IPS-18a (cell line): Measurements from ENCODE around the gene RELL1.

ENCODE experiments used
- H3K27ac ChIP-seq: one replicate; pipeline ENCODE4 v1.5.1; 2013; ENCODE audit warnings: low read length
- H3K27me3 ChIP-seq: one replicate; pipeline ENCODE4 v1.6.1; 2013; ENCODE audit warnings: mild to moderate bottlenecking, low read length; ENCODE audit not compliant: control insufficient read depth, insufficient read depth
- H3K36me3 ChIP-seq: one replicate; pipeline ENCODE4 v1.6.1; 2013; ENCODE audit warnings: low read depth, low read length; ENCODE audit not compliant: control insufficient read depth
- H3K4me1 ChIP-seq: one replicate; pipeline ENCODE4 v1.6.1; 2013; ENCODE audit warnings: low read depth, low read length; ENCODE audit not compliant: control insufficient read depth
- H3K4me3 ChIP-seq: one replicate; pipeline ENCODE4 v1.5.1; 2013; ENCODE audit warnings: low read length
- H3K9ac ChIP-seq: one replicate; pipeline ENCODE4 v1.6.1; 2013; ENCODE audit warnings: mild to moderate bottlenecking, low read length, moderate library complexity
- H3K9me3 ChIP-seq: one replicate; pipeline ENCODE4 v1.6.1; 2013; ENCODE audit warnings: low read depth, low read length; ENCODE audit not compliant: control insufficient read depth

The RELL1 gene

DNA sequence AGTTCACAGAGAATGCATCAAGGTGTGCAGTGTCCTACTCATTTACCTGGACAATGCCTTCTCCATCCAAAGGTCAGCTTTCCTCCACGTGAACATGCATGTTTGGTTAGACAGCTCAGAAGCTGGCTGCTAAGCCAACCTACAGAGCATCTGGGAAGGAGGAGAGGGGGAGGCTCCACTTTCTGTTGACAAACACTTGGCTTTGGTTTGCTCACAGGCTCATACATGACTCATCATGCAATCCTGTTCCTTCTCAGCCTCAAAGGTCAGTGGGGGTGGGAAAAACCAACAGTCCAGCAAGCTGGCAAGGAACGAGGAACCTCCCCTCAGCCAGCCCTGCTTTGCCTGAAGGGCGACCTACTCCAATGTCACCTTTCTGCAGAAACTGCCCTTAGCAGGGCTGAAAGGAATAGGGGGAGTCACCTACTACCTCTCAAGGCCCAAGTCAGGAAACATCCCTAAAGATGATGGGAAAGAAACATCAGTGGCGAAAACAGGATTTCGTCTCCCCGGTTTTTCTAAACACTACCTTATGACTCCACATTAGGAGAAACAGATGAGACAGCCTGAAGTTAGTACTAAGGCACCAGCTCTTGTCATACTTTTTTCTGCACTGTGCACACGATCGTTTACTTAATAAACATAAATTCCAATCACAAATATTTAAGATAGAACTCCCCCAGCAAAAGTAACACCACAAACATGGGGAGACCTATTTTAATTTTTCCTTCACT lies 37.9 kb downstream of the RELL1 start:
- no peaks in the 10 kb centered on the region for H3K27me3 ChIP-seq
- H3K27ac ChIP-seq: no peak overlapping the region
- H3K4me1 ChIP-seq: peaks cover 33% of the 10 kb centered on the region
- H3K36me3 ChIP-seq: peaks cover 4% of the 10 kb centered on the region
- H3K4me3 ChIP-seq: no peak overlapping the region
- no peaks in the 10 kb centered on the region for H3K9me3 ChIP-seq
- H3K9ac ChIP-seq: no peak overlapping the region

- H3K4me1 ChIP-seq: peaks cover 32% of the 10 kb centered on the region
- no peak overlapping the region for H3K27ac ChIP-seq
- H3K9me3 ChIP-seq: no peaks in the 10 kb centered on the region
- peaks cover 4% of the 10 kb centered on the region for H3K36me3 ChIP-seq
- no peak overlapping the region for H3K9ac ChIP-seq
- no peak overlapping the region for H3K4me3 ChIP-seq
- no peaks in the 10 kb centered on the region for H3K27me3 ChIP-seq
Measured at GRCh38 chr4:37646247-37646646, 39.9 kb downstream of the RELL1 start.

- Histone ChIP-seq H3K27me3 (no peaks in the 10 kb centered on the region), H3K36me3 (peaks cover 4% of the 10 kb centered on the region), H3K27ac (no peak overlapping the region), H3K9ac (no peak overlapping the region), H3K4me1 (peaks cover 32% of the 10 kb centered on the region), H3K9me3 (no peaks in the 10 kb centered on the region), H3K4me3 (no peak overlapping the region)
Measured at GRCh38 chr4:37645736-37646135, 40.4 kb downstream of the RELL1 start.

DNA sequence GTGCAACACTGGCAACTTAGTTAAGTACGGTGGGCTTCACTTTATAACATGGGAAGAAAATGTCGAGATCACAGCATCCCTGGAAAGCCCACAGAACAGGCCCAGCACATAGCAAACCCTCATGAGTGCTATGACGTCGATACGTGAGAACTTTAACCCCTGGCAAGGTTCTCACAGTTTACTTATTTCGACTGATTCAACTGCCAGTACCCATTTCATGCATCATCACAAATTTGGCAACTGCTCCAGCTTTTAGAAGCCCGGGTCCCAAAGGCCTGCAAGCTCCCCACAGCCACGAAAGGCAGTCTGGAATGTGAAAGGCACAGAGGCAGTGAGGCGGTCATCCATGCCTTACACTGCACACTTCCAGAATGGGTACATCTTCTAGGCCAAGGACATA lies 41.2 kb downstream of the RELL1 start:
- no peak overlapping the region for H3K4me3 ChIP-seq
- no peak overlapping the region for H3K9ac ChIP-seq
- no peaks in the 10 kb centered on the region for H3K9me3 ChIP-seq
- H3K36me3 ChIP-seq: peaks cover 4% of the 10 kb centered on the region
- peaks cover 32% of the 10 kb centered on the region for H3K4me1 ChIP-seq
- no peaks in the 10 kb centered on the region for H3K27me3 ChIP-seq
- H3K27ac ChIP-seq: no peak overlapping the region

DNA sequence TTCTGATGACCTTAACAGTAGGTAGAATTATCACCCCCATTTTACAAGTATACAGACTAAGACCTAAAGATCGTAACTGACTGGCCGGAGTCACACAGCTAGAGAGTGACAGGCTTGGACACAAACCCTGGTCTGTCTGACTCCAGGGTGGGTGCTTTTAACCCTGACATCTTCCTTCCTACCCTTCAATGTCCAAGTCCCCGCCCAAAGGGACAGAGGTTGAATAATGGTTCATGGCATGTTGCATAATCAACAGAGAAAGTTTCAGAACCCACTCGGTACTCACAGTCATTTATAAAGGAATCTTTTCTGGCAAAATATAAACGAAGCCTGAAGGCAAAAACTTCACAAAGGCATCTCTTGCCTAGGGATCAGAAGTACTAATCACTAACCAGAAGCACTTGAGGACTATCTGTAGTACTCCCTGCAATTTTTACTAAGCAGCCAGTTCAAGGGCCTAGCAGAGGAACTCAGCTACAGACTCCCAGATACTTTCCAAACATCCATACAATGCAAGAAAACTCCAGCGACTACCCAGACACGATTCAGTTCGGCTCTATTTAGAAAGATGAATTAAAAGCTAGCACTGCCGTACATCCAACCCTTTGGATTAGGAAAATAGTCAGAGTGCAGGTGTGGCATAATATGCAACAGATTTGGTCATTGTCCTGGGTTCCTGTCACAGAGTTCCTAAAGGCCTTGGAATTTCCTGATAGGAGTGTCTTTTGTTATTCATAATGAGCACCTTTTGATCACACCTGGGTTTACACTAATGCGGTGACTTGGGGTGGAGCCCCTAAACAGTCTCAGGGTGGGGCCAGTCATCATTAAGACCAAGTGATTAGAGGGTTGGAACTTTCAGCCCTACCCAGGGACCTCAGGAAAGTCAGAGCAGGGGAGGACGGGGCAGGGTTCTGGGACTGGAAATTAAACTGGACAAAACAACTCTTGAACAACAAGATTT lies 44.0 kb downstream of the RELL1 start:
- Histone ChIP-seq H3K27ac (no peak overlapping the region), H3K9ac (no peak overlapping the region), H3K36me3 (peaks cover 2% of the 10 kb centered on the region), H3K4me3 (no peak overlapping the region), H3K9me3 (no peaks in the 10 kb centered on the region), H3K4me1 (peaks cover 23% of the 10 kb centered on the region), H3K27me3 (no peaks in the 10 kb centered on the region)

- H3K9ac ChIP-seq: no peak overlapping the region
- no peak overlapping the region for H3K27ac ChIP-seq
- H3K36me3 ChIP-seq: no peaks in the 10 kb centered on the region
Measured at GRCh38 chr4:37641352-37641751, 44.8 kb downstream of the RELL1 start.

DNA sequence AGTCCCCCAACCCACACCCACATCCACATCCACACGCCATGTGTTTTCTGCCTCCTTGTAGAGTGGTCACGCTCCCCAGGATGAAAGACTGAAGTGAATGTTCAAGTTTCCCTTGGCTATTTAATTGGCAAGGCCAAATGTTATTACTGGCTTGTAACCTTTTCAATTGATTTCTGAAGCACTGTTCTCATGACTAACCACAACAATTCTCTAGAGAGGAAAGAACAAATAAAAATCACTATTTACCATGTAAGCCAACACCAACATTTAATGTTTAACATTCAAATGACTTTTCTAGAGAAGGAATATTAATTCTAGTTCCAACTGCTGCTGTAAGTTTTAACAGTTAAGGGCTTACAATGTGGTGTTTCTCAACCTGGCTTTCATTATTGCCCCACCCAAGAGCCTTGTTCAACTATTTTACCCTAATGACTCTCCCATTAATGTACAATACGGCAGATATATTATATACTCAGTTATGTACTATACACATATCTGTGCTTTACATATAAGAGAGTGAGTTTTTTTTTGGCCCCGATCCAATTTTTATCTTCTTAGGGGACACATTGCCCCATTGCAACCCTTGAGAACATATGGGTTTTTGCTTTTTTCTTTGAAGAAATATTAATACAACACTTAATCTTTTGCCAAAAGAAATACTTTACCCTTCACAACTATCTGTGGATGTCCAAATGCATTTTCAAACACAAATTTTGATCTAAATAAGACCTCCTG lies 46.5 kb downstream of the RELL1 start:
- Histone ChIP-seq H3K36me3 (no peaks in the 10 kb centered on the region), H3K9ac (no peak overlapping the region), H3K4me3 (no peak overlapping the region), H3K4me1 (peaks cover 21% of the 10 kb centered on the region), H3K9me3 (no peaks in the 10 kb centered on the region), H3K27me3 (no peaks in the 10 kb centered on the region), H3K27ac (no peak overlapping the region)

More at GRCh38 chr4:37641352-37641751, 44.8 kb downstream of the RELL1 start:
- Histone ChIP-seq H3K4me3 (no peak overlapping the region), H3K9me3 (no peaks in the 10 kb centered on the region), H3K27me3 (no peaks in the 10 kb centered on the region), H3K4me1 (peaks cover 23% of the 10 kb centered on the region)

- Histone ChIP-seq H3K27me3 (no peaks in the 10 kb centered on the region), H3K4me1 (no peaks in the 10 kb centered on the region), H3K9me3 (no peaks in the 10 kb centered on the region), H3K36me3 (peaks cover 11% of the 10 kb centered on the region), H3K9ac (no peak overlapping the region), H3K27ac (no peak overlapping the region), H3K4me3 (no peak overlapping the region)
Measured at GRCh38 chr4:37635155-37635554, 51.0 kb downstream of the RELL1 start.

- Histone ChIP-seq H3K9ac (no peak overlapping the region), H3K4me3 (no peak overlapping the region), H3K4me1 (no peaks in the 10 kb centered on the region)
Measured at GRCh38 chr4:37634180-37634579, 52.0 kb downstream of the RELL1 start.

DNA sequence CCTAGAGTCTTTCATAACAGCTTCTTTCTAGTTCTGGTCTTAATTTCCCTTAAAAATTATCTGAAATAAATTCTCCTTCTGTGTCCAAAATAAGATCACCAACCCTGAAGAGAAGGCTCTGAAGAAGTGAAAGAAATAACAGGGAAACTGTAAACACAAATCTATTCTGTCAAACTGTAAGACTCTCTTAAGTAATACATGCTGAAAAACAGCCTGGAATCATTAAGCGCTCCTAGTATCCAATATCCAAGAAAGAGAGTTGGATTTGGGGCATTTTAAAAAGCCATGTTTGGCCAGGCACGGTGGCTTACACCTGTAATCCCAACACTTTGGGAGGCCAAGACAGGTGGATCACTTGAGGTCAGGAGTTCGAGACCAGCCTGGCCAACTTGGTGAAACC lies 53.3 kb downstream of the RELL1 start:
- Histone ChIP-seq H3K4me1 (no peaks in the 10 kb centered on the region), H3K9me3 (no peaks in the 10 kb centered on the region), H3K36me3 (peaks cover 11% of the 10 kb centered on the region), H3K27me3 (no peaks in the 10 kb centered on the region), H3K9ac (no peak overlapping the region), H3K27ac (no peak overlapping the region), H3K4me3 (no peak overlapping the region)

More at GRCh38 chr4:37634180-37634579, 52.0 kb downstream of the RELL1 start:
- no peaks in the 10 kb centered on the region for H3K27me3 ChIP-seq
- H3K9me3 ChIP-seq: no peaks in the 10 kb centered on the region
- peaks cover 11% of the 10 kb centered on the region for H3K36me3 ChIP-seq
- H3K27ac ChIP-seq: no peak overlapping the region

DNA sequence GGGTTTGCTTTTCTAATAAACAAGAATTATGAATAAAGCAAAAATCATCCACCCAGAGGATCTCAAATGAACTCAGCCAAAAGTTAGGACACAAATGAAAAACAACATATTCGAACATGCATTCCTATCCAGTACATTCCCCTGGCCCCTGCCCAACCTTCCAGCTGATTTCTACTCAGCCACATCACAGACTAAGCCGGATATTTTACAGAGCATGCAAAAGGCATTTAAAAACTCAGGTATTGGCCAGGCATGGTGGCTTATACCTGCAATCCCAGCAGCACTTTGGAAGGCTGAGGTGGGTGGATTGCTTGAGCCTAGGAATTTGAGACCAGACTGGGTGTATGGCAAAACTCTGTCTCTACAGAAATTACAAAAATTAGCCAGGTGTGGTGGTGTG lies 54.6 kb downstream of the RELL1 start:
- H3K27me3 ChIP-seq: no peaks in the 10 kb centered on the region
- H3K4me3 ChIP-seq: no peak overlapping the region
- no peak overlapping the region for H3K27ac ChIP-seq
- H3K4me1 ChIP-seq: no peaks in the 10 kb centered on the region
- H3K9ac ChIP-seq: no peak overlapping the region
- peaks cover 11% of the 10 kb centered on the region for H3K36me3 ChIP-seq
- no peaks in the 10 kb centered on the region for H3K9me3 ChIP-seq
